Fibroblast of the aortic adventitia (primary cell): Measurements from ENCODE around the gene NOBOX. TPM values are rescaled to one million over a fixed set of nuclear protein-coding genes. Genes with fewer than 3 reads are reported as not detected.

Source experiments
- DNase-seq: peaks from one replicate; pipeline ENCODE4 v3.0.0-alpha.2; 2010; ENCODE audit warnings: low read depth
- H3K4me3 ChIP-seq: 2 replicates; pipeline ENCODE4 v1.5.1; 2011; ENCODE audit warnings: low read depth, mild to moderate bottlenecking, control low read depth, low read length, moderate library complexity
- CTCF ChIP-seq: IDR thresholded peaks from 2 replicates; pipeline ENCODE4 v1.5.1; 2011; ENCODE audit warnings: mild to moderate bottlenecking, low read length, control low read depth, inconsistent platforms; ENCODE audit not compliant: insufficient read depth
- total RNA-seq: library from RNA; depleted of rRNA; stranded (reverse); fragments of >200 nt; gene quantifications from 2 replicates; pipeline ENCODE4 v1.2.3, GENCODE V29; 2012; ENCODE audit warnings: low replicate concordance

NOBOX gene
- not detected in 2 replicates for total RNA-seq

- DNase-seq: no peak
Measured at GRCh38 chr7:144403649-144404061, at the start of gene NOBOX. Gene NOBOX (minus strand): TSS chr7:144403693.

GRCh38 chr7:144452064-144452463, 48.6 kb upstream of the NOBOX start:
- H3K4me3 ChIP-seq: no peak overlapping the region
- no peak for DNase-seq
- no peak for TF ChIP-seq CTCF

More at GRCh38 chr7:144403649-144404061, at the start of gene NOBOX:
- no peak within 1 kb of the TSS for H3K4me3 ChIP-seq
- TF ChIP-seq CTCF: no peak

DNA sequence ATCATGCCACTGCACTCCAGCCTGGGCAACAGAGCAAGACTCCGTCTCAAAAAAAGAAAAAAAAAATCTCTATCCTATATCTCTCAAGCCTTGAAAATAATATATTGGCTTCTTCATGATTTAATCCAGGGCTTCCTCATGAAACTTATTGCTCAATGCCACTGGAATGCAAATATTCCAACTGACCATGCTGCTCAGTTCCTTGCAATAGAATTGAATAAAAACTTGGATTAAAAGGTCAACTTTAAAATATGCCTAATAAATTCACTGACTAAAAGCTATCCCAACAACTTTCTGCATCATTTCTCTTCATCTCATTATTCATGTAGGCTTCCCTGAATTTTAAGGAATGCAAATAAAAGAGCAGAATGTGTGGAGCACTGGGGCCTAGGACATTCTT, 42.1 kb upstream of the NOBOX start:
- H3K4me3 ChIP-seq: no peak overlapping the region
- DNase-seq: peak; percentile 1
- TF ChIP-seq CTCF: no peak

DNA sequence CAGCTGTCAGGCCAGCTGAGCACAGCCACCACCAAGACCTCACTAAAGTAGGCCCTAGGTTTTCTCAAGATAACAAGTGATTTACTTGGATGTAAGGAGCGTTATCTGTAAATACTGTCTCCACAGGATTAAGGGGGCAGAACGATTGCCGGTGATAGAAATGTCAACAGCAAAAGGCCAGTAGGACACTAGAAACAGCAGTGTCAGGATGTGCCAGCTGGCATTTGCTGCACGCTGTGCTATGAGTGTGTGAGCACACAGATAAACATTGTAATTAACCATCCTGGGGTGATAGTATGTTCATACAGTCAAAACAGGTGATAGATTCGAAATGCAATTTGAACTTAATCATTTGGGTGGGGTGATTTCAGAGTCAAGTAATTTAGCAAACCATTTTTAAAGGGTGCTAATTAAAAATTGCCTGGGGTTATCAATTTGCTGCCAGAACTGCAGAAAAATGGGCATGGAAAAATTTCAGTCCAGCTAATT, 36.3 kb upstream of the NOBOX start:
- DNase-seq: no peak
- TF ChIP-seq CTCF: no peak
- no peak overlapping the region for H3K4me3 ChIP-seq

- no peak for TF ChIP-seq CTCF
- no peak overlapping the region for H3K4me3 ChIP-seq
- DNase-seq: no peak
Measured at GRCh38 chr7:144438759-144439158, 35.3 kb upstream of the NOBOX start.

GRCh38 chr7:144437370-144438191, 34.1 kb upstream of the NOBOX start:
- peak; percentile 45 for TF ChIP-seq CTCF
- no peak overlapping the region for H3K4me3 ChIP-seq
- peak; percentile 73 for DNase-seq
